ENCODE data around the gene LIN28B.
"Not testable (repeated sequence)": the region's sequence is repeated elsewhere in the genome, so short reads cannot be mapped to it uniquely, and the experiment has no call there.

The LIN28B gene, protein sequence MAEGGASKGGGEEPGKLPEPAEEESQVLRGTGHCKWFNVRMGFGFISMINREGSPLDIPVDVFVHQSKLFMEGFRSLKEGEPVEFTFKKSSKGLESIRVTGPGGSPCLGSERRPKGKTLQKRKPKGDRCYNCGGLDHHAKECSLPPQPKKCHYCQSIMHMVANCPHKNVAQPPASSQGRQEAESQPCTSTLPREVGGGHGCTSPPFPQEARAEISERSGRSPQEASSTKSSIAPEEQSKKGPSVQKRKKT

DNA sequence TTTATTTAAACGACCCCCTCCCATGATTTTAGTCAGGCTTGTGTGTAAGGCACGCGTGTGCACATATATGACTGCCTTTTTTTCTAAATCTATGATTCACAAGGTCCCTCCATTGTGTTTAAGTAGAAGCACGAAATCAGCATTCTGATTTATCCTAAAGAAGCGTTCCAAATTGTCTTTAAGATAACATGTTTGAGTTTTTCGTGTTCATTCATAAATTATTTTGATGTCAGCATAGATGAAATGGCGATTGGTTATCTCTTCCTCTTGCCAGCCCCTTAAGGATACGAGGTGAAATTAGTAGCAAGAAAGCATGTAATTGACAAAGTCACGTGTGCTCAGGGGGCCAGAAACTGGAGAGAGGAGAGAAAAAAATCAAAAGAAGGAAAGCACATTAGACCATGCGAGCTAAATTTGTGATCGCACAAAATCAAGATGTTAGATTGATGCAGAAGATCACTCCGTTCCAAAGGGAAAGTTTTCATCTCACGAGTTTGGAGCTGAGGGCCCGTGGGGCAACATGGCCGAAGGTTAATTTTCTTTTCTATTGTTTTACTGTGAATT lies at the start of gene LIN28B:
Gene LIN28B, plus strand, starts transcription at position 377 of the 564 bp plus-strand sequence. Its CDS starts 144 bp downstream, at position 521.
- no peak for DNase-seq (ENCODE audit: low read depth in 2 of 3, low spot score in 2 of 3)

- no peak for DNase-seq (ENCODE audit: low read depth in 2 of 3, low spot score in 2 of 3)
Observed at GRCh38 chr6:104908031-104908887, 48.6 kb upstream of the LIN28B start.

GRCh38 chr6:104908888-104909525 lies 47.9 kb upstream of the LIN28B start:
- no peak for DNase-seq (ENCODE audit: low read depth in 2 of 3, low spot score in 2 of 3)

GRCh38 chr6:104921896-104922295 lies 35.0 kb upstream of the LIN28B start:
- no peak for DNase-seq (ENCODE audit: low read depth in 2 of 3, low spot score in 2 of 3)

GRCh38 chr6:104928141-104928540 lies 28.8 kb upstream of the LIN28B start:
- DNase-seq (ENCODE audit: low read depth in 2 of 3, low spot score in 2 of 3): no peak

DNA sequence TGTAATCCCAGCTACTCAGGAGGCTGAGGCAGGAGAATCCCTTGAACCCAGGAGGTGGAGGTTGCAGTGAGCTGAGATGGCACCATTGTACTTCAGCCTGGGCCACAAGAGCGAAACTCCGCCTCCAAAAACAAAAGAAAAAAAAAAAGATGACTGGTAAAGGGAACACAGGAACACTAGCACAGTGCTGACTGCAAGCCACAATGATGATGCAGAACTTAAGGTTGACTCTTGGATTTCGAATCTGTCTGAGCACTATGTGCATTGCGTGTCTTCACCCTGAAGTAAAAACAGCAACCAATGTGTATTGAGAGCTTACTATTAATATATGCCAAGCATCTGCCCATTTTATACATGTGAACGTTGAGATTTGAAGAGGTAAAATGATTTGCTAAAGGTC lies 27.6 kb upstream of the LIN28B start:
- DNase-seq (ENCODE audit: low read depth in 2 of 3, low spot score in 2 of 3): no peak

DNA sequence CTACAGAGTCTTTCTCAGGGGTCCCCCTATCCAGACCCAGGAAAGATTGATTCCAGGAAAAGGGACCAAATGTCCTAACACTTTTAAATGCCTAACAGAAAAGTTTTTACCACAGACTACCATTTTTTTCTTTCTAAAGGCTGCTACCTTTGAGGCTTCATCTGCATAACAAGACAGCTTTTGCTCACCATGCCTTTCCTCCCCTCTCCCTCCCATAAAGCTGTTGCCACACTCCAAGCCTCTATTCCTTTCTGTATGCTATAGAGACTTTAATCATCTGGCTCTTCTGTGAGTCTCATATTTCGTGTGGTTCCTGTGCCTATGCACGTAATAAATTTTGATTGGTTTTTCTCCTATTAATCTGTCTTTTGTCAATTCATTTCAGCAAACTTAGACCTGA lies 26.0 kb upstream of the LIN28B start:
- no peak for DNase-seq (ENCODE audit: low read depth in 2 of 3, low spot score in 2 of 3)

DNA sequence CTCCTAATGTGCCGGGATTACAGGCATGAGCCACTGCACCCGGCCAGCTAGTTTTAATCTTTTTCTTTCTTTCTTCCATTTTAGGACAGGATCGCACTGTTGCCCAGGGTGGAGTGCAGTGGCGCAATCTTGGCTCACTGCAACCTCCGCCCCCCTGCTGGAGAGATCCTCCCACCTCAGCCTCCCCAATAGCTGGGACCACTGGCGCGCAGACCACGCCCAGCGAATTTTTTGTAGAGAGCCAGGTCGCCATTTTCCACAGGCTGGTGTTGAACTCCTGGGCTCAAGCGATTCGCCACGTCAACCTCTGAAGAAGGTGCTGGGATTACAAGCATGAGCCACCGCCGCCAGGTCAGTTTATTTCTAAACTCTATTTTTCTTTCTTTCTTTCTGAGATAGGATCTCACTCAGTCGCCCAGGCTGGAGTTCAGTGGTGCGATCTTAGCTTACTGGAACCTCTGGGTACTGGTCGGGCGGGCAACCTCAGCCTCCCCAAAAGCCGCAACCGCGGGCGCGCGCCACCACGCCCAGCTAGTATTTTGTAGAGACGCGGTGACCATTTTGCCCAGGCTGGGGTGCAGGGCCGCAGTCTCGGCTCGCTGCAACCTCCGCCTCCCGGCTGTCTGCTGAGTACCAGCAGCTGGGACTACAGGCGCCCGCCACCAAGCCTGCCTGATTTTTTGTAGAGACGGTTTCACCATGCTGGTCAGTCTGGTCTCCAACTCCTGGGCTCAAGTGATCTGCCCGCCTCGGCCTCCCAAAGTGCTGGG lies 20.0 kb upstream of the LIN28B start:
- DNase-seq (ENCODE audit: low read depth in 2 of 3, low spot score in 2 of 3): no peak

- DNase-seq (ENCODE audit: low read depth in 2 of 3, low spot score in 2 of 3): no peak
Observed at GRCh38 chr6:104940238-104940892, 16.5 kb upstream of the LIN28B start.

DNA sequence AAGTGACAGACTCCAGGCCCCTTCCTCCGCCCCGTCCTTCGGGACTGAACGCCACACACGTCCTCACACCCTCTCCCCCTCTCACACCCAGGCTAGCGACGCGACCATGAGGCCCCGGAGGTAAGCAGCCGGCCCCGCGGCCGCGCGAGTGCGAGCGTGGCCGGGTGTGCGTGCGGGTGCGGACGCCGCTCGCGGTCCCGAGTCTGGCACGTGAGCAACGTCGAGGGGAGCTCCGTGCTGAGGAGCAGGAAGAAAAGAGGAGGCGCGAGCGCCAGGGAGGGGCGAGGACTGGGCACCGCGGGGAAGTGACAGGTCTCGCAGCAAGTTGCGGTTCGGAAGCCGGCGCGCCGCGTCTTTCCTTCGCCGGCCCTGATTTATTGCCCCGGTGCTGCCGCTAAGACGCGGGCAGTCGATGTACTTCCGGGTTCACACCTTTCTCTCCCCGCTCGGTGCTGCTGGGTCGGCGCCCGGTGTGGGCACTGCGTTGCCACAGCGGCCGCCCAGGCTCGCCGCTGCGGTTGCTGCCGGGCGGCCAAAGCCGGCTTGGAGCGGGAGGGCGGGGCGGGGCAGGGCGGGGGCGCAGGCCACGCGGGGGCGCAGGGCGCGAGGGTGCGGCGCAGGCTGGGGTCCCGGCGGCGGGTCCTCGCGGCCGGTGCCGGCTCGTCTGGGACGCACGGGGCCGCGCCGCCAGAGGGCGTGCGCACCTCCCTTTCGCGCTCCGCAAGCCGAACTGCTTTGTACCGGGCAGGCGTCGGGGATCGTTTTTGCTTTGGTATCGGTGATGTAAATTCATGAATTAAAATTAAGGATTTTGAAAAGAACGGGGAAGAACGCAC lies 15.8 kb upstream of the LIN28B start:
- DNase-seq (ENCODE audit: low read depth in 2 of 3, low spot score in 2 of 3): peak in 2 of 3 experiments; percentile 6 to 26

- no peak for DNase-seq (ENCODE audit: low read depth in 2 of 3, low spot score in 2 of 3)
Observed at GRCh38 chr6:104941729-104942091, 15.2 kb upstream of the LIN28B start.

DNA sequence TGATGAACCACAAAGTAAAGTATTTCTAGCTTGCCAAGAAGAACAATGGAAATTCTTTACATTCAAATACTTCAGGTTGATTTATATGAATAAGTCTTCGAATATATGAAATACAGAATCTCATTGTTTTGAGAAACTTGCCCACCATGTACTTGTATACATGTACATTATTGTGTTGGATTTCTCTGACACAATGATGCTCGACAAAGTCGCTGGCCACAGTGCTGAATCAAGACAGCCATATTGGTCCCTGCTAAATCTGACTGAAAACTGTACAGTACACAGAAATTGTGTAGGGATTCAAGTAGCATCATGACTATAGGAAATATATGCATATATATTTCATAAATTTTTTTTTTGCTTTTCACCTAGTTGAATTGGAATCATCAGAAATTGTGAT lies 13.1 kb upstream of the LIN28B start:
- no peak for DNase-seq (ENCODE audit: low read depth in 2 of 3, low spot score in 2 of 3)

- no peak for DNase-seq (ENCODE audit: low read depth in 2 of 3, low spot score in 2 of 3)
Observed at GRCh38 chr6:104949206-104949605, 7.7 kb upstream of the LIN28B start.

- DNase-seq (ENCODE audit: low read depth in 2 of 3, low spot score in 2 of 3): no peak
Observed at GRCh38 chr6:104951677-104952076, 5.2 kb upstream of the LIN28B start.

DNA sequence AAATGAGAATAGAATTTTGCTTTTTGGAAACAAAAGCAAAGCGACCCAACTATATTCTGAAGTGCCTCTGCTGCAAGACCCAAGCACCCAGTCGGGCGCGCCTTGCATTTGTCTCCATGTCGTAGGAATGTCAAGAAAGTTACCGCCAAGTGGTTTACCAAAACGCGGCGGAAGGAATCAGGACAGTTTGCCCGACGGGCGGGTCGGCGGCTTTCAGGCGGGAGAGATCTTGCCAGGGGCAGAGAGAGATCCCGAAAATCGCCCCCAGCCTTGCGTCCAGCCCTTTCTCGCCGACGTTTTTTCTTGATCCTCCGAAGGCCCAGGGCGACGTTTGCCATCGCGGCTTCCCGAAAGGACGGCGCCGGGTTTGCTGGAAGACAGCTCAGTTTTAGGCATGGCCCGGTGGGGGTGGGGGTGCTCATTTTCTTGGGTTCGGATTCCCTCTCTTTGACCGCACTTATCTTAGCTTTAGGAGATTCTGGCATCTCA lies 4.0 kb upstream of the LIN28B start:
- no peak for DNase-seq (ENCODE audit: low read depth in 2 of 3, low spot score in 2 of 3)

DNA sequence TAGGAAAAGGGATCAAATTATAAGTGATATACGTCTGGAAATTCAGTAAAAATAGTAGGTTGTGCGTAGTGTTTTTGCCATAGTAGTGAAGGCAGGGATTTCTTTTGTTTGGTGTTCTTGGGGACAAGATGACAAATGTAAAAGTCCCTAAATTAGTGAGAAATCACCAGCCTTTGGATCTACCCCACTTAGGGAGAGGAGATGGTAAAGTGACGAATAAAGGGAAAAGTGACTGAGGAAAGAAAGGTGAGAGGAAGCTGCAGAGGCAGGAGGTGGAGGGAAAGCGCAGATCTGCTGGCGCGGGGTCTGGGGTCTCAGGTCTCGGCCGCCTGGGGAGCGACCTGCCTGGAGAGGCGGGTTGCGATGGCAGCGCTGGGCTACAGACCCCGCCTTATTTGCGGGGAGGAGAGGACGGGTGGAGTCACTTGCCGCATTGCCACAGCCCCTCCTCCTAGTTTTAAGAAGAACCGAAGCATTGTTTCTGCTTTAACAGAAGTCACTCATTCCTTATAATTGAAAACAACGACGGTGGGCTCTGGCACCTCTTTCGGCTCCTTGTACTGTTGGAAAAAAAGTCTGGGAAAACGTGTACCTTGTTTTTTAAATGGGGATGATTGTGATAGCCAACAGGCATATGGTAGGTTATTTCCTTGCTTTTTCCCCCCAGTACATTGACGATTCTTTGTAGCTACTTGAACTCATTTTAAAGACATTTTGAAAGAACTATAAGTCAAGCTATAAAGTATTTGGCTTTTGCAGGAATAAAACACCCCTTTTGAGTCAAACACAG lies 3.3 kb upstream of the LIN28B start:
- not testable (repeated sequence) for DNase-seq (ENCODE audit: low read depth in 2 of 3, low spot score in 2 of 3)

- DNase-seq (ENCODE audit: low read depth in 2 of 3, low spot score in 2 of 3): no peak
Observed at GRCh38 chr6:104954190-104954797, 2.6 kb upstream of the LIN28B start.

- no peak for DNase-seq (ENCODE audit: low read depth in 2 of 3, low spot score in 2 of 3)
Observed at GRCh38 chr6:104955491-104955890, 1.4 kb upstream of the LIN28B start.
